Neural crest cell (in vitro differentiated cells): ENCODE data around the gene CUEDC1. TPM values are rescaled to one million over a fixed set of nuclear protein-coding genes. Genes with fewer than 3 reads are reported as not detected.

Experiments
- DNase-seq: peaks from one replicate; pipeline ENCODE4 v3.0.0; 2021; ENCODE audit warnings: low read depth, mixed read lengths, low spot score
- H3K27ac Mint-ChIP-seq: one replicate; pipeline ENCODE4 v1.8.0; 2021; ENCODE audit warnings: mild to moderate bottlenecking, mixed read lengths; ENCODE audit not compliant: unreplicated experiment
- H3K27me3 Mint-ChIP-seq: 2 replicates; pipeline ENCODE4 v1.8.0; 2021; ENCODE audit warnings: low read depth, mild to moderate bottlenecking, mixed read lengths
- H3K36me3 Mint-ChIP-seq: 2 replicates; pipeline ENCODE4 v1.8.0; 2021; ENCODE audit warnings: low read depth, mild to moderate bottlenecking, mixed read lengths
- H3K4me1 Mint-ChIP-seq: 2 replicates; pipeline ENCODE4 v1.8.0; 2021; ENCODE audit warnings: mixed read lengths
- H3K4me3 Mint-ChIP-seq: one replicate; pipeline ENCODE4 v1.8.0; 2021; ENCODE audit warnings: mild to moderate bottlenecking, mixed read lengths
- H3K9me3 Mint-ChIP-seq: 2 replicates; pipeline ENCODE4 v1.8.0; 2021; ENCODE audit warnings: mixed read lengths
- CTCF ChIP-seq: fragments of 200-600 bp; sonication (generic); conservative IDR thresholded peaks from 2 replicates; pipeline ENCODE4 v1.5.0; 2021; ENCODE audit warnings: antibody characterized with exemption, mild to moderate bottlenecking
- total RNA-seq: library from RNA; stranded (reverse); gene quantifications from 2 replicates; pipeline ENCODE4 v1.2.1, GENCODE V29; 2021

CUEDC1 gene
- total RNA-seq, 1 donor from 2014 or later = 86.9 TPM

DNA sequence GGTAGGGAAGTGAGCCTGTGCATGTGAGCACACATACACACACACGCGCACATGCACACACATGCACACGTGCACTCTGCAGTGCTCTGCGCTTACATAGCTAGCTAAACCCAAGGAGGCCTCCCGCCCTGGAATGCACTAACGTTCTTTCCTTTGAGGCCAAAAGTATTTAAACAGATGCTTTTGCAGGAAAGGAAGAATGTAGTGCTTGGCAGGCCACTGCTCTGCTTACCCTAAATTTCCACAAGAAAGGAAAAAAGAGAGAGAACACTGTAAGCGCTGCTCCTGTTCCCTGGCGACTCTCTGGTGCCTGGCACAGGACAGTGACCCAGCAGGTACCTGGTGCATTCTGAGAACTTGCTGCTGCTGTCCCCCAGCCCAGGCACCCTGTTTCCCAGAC, 74.1 kb downstream of the CUEDC1 start:
- Mint-ChIP-seq H3K27me3 (no peaks in the 10 kb centered on the region), H3K27ac (peak overlapping the region; percentile 35), H3K36me3 (peaks cover 21% of the 10 kb centered on the region), H3K4me1 (peaks cover 67% of the 10 kb centered on the region), H3K4me3 (no peak overlapping the region), H3K9me3 (no peaks in the 10 kb centered on the region)
- no peak for TF ChIP-seq CTCF
- DNase-seq = no peak

DNA sequence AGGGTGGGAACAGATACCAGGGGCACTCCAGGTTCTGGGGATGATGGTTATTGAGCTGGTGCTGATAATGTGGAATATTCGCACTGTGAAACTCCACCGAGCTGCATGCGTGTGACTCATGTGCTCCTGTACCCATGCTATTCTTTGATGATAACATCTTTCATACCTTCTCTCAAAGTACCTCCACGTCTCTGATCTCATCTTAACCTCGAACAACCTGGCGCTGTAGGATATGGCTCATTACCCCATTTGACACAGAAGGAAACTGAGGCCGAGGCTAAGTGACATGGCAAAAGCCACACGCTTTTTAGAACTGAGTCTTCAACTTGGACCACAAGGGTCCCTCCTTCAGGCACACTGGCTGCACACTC, 75.1 kb downstream of the CUEDC1 start:
- no peaks in the 10 kb centered on the region for H3K9me3 Mint-ChIP-seq
- H3K27ac Mint-ChIP-seq = peak overlapping the region; percentile 69
- no peaks in the 10 kb centered on the region for H3K27me3 Mint-ChIP-seq
- no peak for DNase-seq
- H3K4me1 Mint-ChIP-seq = peaks cover 74% of the 10 kb centered on the region
- TF ChIP-seq CTCF = no peak
- peaks cover 21% of the 10 kb centered on the region for H3K36me3 Mint-ChIP-seq
- H3K4me3 Mint-ChIP-seq = peak overlapping the region; percentile 6

- DNase-seq = no peak
- no peaks in the 10 kb centered on the region for H3K9me3 Mint-ChIP-seq
- H3K4me1 Mint-ChIP-seq = peaks cover 79% of the 10 kb centered on the region
- H3K27me3 Mint-ChIP-seq = no peaks in the 10 kb centered on the region
- peaks cover 19% of the 10 kb centered on the region for H3K36me3 Mint-ChIP-seq
- no peak for TF ChIP-seq CTCF
- H3K4me3 Mint-ChIP-seq = peak overlapping the region; percentile 31
- peak overlapping the region; percentile 69 for H3K27ac Mint-ChIP-seq
These were observed 75.7 kb downstream of the CUEDC1 start for GRCh38 chr17:57879437-57880085.

DNA sequence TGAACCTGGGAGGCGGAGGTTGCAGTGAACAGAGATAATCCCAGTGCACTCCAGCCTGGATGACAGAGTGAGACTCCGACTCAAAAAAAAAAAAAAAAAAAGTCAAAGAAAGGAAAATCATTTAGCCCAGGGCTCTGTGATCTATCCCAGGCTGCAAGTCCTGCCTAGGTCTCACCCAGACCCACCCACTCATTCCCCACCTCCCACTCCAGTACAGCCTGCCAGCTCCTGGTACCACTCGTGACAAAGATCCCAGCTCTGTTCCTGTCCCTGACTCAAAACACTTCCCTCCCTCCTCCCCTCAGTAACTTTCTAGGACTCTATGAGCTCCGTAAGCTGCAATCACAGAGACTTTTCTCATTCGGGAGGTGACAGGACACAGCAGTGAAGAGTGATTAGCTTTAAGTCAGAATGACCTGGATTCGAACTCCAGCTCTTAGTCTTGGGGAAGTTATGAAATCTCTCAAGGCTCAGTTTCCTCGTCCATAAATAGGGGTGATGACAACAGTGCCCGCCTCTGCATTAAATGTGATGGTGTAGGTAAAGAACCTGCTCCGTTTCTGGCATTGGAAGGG, 77.3 kb downstream of the CUEDC1 start:
- Mint-ChIP-seq H3K4me1 (peaks cover 91% of the 10 kb centered on the region), H3K27ac (no peak overlapping the region), H3K4me3 (peak overlapping the region; percentile 17), H3K9me3 (no peaks in the 10 kb centered on the region), H3K36me3 (peaks cover 12% of the 10 kb centered on the region), H3K27me3 (no peaks in the 10 kb centered on the region)
- no peak for DNase-seq
- TF ChIP-seq CTCF = no peak

DNA sequence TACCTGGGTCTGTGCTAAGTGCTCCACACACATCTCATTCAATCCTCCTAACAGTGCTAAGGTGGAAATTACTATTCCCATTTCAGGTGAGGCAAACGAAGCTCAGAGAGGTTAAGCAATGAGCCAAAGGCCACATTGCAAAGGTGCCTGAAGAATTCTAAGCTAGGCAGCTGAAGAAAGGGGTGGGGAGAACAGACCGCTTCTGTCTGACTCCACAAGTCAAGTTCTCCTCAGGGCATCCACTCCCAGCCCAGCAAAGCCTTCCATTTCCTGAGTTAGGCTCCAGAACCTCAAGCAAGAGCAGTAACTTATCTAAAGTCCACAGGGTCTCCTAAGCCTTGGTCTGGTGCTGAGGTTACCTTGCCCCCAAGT, 78.4 kb downstream of the CUEDC1 start:
- H3K9me3 Mint-ChIP-seq = no peaks in the 10 kb centered on the region
- peak overlapping the region; percentile 4 for H3K4me3 Mint-ChIP-seq
- no peak for DNase-seq
- peak overlapping the region; percentile 98 for H3K27ac Mint-ChIP-seq
- TF ChIP-seq CTCF = no peak
- H3K36me3 Mint-ChIP-seq = peaks cover 15% of the 10 kb centered on the region
- peaks cover 87% of the 10 kb centered on the region for H3K4me1 Mint-ChIP-seq
- H3K27me3 Mint-ChIP-seq = no peaks in the 10 kb centered on the region
